Right atrium auricular region (tissue), 2 donors: ENCODE results near the gene ZNF516. TPM values are rescaled to one million over a fixed set of nuclear protein-coding genes. Genes with fewer than 3 reads are reported as not detected.

Experiments
- DNase-seq: peaks from one replicate; pipeline ENCODE4 v3.0.0-alpha.2; 2019; ENCODE audit warnings: low spot score
- H3K27ac ChIP-seq, 2 donors: fragments of 200-600 bp; sonication (generic); 1 replicate in 1 of 2; 2 replicates in 1 of 2; pipeline ENCODE4 v1.5.1; 2016 to 2019
- H3K27me3 ChIP-seq, 2 donors: fragments of 200-600 bp; sonication (generic); one replicate each; pipeline versions ENCODE4 v1.5.1 to v1.6.0; 2017 to 2019
- H3K36me3 ChIP-seq: fragments of 200-600 bp; sonication (generic); one replicate; pipeline ENCODE4 v1.5.1; 2016
- H3K4me1 ChIP-seq, 2 donors: fragments of 200-600 bp; sonication (generic); one replicate each; pipeline versions ENCODE4 v1.5.1 to v1.6.0; 2017 to 2019
- H3K4me3 ChIP-seq, 2 donors: fragments of 200-600 bp; sonication (generic); 1 replicate in 1 of 2; 2 replicates in 1 of 2; pipeline ENCODE4 v1.5.1; 2017 to 2019; ENCODE audit warnings: mild to moderate bottlenecking in 1 of 2, moderate library complexity in 1 of 2
- H3K9me3 ChIP-seq, 2 donors: fragments of 200-600 bp; sonication (generic); one replicate each; pipeline ENCODE4 v1.5.1; 2019
- total RNA-seq, 2 donors: library from RNA; depleted of rRNA; stranded (reverse); fragments of >200 nt; gene quantifications; one replicate each; pipeline ENCODE4 v1.1.0, GENCODE V29; 2016
- TF ChIP-seq, protein P1 (sequence below), 2 donors: fragments of 200-600 bp; sonication (generic); IDR thresholded peaks; one replicate each; pipeline ENCODE4 v1.5.1; 2019; ENCODE audit warnings: antibody characterized with exemption in 2 of 2

Gene ZNF516
- total RNA-seq, 2 donors from 2014 or later: 11.0 to 14.0 TPM

DNA sequence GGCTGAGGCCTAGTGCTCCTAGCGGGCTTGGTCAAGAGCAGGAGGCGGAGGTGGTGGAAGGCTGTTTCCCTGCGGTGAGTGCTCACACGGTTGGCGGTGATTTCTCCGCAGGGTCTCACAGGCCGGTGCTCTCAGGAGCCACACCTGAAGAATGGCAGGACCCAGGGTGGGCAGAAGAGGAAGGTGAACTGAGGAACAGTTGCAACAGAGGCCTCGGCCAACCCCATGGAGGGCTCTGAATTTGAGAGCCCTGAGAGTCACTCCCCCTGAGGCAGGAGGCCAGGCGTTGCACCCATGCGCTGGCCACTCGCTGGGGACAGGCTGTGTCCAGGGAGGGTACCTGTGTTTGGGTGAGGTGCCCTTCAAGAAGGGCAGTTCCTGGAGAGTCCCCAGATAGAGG is 35.3 kb upstream of the ZNF516 start:
- Histone ChIP-seq H3K4me3 (no peak overlapping the region), H3K27ac (no peak overlapping the region), H3K4me1 (peaks cover 0 to 7% of the 10 kb centered on the region in 2 donors), H3K36me3 (no peaks in the 10 kb centered on the region), H3K27me3 (no peaks in the 10 kb centered on the region), H3K9me3 (no peaks in the 10 kb centered on the region)
- DNase-seq: no peak
- TF ChIP-seq, protein P1, sequence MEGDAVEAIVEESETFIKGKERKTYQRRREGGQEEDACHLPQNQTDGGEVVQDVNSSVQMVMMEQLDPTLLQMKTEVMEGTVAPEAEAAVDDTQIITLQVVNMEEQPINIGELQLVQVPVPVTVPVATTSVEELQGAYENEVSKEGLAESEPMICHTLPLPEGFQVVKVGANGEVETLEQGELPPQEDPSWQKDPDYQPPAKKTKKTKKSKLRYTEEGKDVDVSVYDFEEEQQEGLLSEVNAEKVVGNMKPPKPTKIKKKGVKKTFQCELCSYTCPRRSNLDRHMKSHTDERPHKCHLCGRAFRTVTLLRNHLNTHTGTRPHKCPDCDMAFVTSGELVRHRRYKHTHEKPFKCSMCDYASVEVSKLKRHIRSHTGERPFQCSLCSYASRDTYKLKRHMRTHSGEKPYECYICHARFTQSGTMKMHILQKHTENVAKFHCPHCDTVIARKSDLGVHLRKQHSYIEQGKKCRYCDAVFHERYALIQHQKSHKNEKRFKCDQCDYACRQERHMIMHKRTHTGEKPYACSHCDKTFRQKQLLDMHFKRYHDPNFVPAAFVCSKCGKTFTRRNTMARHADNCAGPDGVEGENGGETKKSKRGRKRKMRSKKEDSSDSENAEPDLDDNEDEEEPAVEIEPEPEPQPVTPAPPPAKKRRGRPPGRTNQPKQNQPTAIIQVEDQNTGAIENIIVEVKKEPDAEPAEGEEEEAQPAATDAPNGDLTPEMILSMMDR (IDR thresholded peaks at IDR 0.05): no peak

DNA sequence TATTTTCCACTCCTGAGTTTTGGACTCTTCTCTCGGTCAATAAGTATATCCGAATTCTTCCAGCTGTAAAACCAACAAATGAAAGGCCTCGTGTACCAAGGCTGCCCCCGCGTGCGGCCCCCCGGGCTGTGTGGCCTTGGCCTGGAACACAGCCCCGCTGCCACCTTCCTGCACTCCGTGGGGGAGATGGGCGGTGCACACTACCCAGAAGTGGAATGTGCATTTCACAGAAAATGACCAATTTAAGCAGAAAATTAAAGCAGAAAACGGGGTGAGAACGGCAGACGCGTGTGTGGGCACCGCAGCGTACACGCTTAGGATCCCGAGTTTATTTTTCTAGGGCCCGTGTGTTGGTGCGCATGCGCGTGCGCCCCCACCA is 34.4 kb upstream of the ZNF516 start:
- Histone ChIP-seq H3K27ac (peak overlapping the region in 1 of 2 donors; percentile 43), H3K4me3 (peak overlapping the region in 1 of 2 donors; percentile 48), H3K36me3 (no peaks in the 10 kb centered on the region), H3K27me3 (no peaks in the 10 kb centered on the region), H3K9me3 (no peaks in the 10 kb centered on the region), H3K4me1 (peaks cover 0 to 7% of the 10 kb centered on the region in 2 donors)
- DNase-seq: no peak
- TF ChIP-seq, protein P1 (IDR thresholded peaks at IDR 0.05): no peak

DNA sequence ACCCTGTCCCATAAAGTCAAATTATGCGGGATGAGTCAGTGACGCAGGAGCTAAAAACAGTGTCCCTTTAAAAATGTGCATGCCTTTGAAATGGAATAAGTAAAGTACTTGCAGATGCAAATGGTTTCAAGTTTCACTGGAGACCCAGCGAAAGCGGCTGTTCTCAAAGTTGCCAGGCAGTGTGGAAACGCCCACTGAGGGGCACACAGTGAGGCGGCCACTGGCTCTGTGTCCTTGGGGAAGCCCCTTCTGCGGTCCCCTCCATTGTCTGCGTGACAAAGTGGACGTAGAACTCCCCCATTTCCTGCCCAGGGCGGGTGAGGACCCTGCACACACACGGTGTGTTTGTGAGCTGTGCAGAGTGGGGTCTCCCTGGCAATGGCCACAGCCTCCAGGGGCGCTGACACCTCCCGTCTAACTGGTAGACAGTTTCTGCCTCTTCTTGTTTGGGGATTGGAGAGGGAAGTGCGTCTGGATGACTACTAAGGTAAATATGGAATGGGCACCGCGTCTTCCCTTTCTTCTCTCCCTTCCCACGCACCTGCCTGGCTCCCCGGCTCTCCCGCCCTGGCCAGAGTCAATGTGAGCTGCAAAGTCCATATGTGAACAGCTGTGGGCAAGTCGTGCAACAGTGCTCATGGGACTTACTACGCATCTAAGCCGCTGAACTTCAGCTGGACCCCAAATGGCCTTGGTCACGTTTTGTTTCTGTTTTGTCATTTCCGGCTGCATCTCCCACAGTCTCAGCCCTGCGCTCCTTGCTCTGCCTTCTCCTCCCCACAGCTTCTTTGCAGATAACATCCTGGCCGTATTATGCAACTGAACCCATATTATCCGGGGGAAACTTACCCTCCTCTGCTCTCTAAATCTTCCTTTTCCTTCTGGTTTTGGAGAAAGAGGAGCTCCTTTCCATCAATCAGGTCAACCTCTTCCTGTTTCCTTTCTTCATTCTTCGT is 33.7 kb upstream of the ZNF516 start:
- Histone ChIP-seq H3K36me3 (no peaks in the 10 kb centered on the region), H3K4me3 (peak overlapping the region; percentile 27 to 48), H3K27me3 (no peaks in the 10 kb centered on the region), H3K4me1 (peaks cover 0 to 7% of the 10 kb centered on the region in 2 donors), H3K27ac (peak overlapping the region in 1 of 2 donors; percentile 43), H3K9me3 (no peaks in the 10 kb centered on the region)
- TF ChIP-seq, protein P1 (IDR thresholded peaks at IDR 0.05): no peak
- no peak for DNase-seq

DNA sequence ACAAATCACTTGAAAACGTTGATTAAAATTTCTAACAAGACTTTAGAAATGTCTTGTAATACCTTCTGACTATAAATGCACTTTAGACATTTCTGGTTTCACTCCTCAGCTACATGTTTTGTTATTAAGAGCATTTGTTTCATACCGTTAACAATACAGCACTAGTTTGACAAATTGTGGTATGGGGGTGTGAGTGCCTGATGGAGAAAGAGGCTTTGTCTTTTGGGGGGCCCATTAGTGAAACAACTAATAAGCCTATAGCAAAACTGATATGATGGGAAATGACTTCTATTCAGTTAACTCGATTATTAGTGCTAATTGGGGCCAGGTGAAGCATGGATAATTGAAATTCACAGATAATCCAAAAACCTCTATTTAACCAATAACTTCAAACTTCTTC is 30.9 kb upstream of the ZNF516 start:
- Histone ChIP-seq H3K27me3 (no peaks in the 10 kb centered on the region), H3K4me3 (no peak overlapping the region), H3K27ac (no peak overlapping the region), H3K4me1 (peaks cover 0 to 7% of the 10 kb centered on the region in 2 donors), H3K36me3 (no peaks in the 10 kb centered on the region), H3K9me3 (no peaks in the 10 kb centered on the region)
- no peak for DNase-seq
- TF ChIP-seq, protein P1 (IDR thresholded peaks at IDR 0.05): no peak

DNA sequence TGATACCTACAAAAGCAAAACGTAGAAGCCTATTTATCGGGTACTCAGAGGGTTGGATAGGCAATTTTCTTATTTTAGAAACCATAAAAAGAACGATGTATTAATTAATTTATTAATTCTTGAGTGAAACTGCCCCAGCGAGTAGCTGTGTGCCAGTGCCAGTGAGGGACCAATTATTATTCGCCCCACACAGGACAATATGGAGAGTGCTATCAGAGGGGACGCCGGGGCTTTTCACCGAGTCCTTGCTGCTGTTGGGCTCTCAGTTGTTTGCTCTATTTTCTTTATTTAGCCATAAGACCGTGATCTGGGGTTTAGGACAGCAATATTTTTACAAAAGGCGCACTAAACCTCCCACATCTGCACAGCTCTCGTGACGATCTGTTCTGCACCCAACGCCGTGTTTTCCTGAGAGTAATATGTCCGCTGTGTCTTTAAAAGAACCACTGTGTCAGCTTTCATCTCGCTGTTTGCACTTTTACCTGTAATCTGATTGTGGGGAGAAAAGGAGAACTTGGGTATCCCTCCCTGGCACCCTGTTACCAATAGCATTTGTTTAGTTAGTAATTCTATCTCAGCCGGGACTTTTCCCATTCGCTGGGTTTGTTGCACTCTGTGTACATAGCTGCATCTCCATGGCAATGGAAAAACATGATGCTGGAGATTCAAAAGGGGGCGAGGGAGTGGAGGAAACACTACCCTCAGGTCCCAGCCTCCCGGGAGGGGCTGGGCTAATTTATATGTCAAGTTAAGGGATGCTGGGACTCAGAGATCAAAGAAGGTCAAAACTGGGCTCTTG is 30.1 kb upstream of the ZNF516 start:
- H3K27me3 ChIP-seq: no peaks in the 10 kb centered on the region
- H3K4me1 ChIP-seq: peaks cover 0 to 7% of the 10 kb centered on the region in 2 donors
- no peaks in the 10 kb centered on the region for H3K9me3 ChIP-seq
- TF ChIP-seq, protein P1 (IDR thresholded peaks at IDR 0.05): no peak
- H3K36me3 ChIP-seq: no peaks in the 10 kb centered on the region
- H3K4me3 ChIP-seq: peak overlapping the region; percentile 14 to 46
- DNase-seq: no peak
- peak overlapping the region in 1 of 2 donors; percentile 12 for H3K27ac ChIP-seq
